Fibroblast of skin of left quadriceps (primary cell): ENCODE data around the gene ANKRD30B.
"Not testable (repeated sequence)": the region's sequence is repeated elsewhere in the genome, so short reads cannot be mapped to it uniquely, and the experiment has no call there.

ENCODE experiments used
- DNase-seq, 2 experiments: peaks; one replicate each; pipeline ENCODE4 v3.0.0-alpha.2; 2013; ENCODE audit warnings: low read depth in 2 of 2

ANKRD30B gene

GRCh38 chr18:14747513-14748474 is at the start of gene ANKRD30B:
Gene ANKRD30B, plus strand, starts transcription at chr18:14748172. Its CDS starts 248 bp downstream, at chr18:14748420.
- DNase-seq: no peak

DNA sequence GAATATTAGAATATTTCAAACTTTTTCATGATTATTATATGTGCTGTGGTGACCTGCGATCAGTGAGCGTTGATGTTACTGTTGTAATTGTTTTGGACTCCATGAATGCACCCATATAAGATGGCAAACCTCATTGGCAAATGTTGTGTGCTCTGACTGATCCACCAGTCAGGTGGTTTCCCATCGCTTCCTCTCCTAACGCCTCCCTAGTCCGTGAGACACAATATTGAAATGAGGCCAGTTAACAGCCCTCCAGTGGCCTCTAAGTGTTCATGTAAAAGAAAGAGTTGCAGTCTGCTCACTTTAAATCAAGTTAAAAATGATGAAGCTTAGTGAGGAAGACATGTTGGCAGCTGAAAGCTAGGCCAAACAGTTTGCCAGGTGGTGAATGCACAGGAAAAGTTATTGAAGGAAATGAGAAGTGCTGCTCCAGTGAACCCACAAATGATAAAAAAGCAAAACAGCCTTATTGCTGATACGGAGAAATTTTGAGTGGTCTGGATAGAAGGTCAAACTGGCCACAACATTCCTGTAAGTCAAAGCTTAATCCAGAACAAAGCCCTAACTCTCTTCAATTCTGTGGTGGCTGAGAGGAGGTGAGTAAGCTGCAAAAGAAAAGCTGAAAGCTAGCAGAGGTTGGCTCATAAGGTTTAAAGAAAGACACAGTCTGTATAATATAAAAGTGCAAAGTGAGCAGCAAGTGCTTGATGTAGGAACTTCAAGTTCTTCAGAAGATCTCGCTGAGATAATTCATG is 46.5 kb upstream of the ANKRD30B start:
- not testable (repeated sequence) for DNase-seq

DNA sequence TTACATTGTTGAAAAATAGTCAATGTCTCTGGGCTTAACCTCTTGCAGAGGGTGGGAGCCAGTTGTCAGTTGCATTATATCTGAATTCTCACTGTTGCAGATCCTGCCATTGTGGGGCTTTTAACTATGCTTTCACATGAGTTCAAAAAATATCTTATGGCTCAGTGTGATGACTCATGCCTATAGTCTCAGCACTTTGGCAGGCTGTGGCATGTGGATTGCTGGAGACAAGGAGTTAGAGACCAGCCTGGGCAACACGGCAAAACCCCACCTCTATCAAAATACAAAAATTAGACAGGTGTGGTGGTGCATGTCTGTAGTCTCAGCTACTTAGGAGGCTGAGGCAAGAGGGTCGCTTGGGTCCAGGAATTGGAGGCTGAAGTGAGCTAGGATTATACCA is 38.2 kb upstream of the ANKRD30B start:
- not testable (repeated sequence) for DNase-seq

DNA sequence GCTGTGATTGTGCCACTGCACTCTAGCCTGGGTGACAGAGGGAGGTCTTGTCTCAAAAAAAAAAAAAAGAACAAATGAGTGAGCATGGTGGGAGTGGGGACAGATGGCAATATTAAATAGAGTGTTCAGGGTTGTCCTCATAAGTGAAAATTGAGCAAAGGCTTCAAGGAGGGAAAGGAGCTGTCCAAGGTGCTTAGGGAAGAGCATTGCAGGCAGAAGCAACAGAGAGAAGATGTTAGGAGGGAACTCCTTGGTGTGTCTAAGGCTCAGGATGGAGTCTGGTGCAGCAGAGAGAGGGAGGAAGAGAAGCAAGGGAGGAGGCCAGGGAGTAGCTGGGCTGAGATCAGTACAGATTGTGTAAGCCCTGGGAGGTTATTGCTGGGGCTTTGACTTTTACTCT is 26.4 kb upstream of the ANKRD30B start:
- DNase-seq: not testable (repeated sequence)

- DNase-seq: not testable (repeated sequence)
These were observed 8.9 kb upstream of the ANKRD30B start for GRCh38 chr18:14739056-14739455.

DNA sequence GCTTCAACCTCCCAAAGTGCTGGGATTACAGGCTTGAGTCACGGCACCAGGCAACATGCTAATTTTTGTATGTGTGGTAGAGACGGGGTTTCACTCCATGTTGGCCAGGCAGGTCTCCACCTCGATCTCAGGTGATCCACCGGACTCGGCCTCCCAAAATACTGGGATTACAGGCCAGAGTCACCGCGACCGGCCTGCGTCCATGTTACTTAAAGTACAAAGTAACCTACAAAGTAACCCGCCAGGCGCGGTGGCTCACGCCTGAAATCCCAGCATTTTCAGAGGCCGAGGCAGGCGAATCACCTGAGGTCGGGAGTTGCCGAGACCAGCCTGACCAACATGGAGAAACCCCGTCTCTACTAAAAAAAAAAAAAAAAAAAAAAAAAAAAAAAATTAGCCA is 1.1 kb upstream of the ANKRD30B start:
- DNase-seq: no peak

DNA sequence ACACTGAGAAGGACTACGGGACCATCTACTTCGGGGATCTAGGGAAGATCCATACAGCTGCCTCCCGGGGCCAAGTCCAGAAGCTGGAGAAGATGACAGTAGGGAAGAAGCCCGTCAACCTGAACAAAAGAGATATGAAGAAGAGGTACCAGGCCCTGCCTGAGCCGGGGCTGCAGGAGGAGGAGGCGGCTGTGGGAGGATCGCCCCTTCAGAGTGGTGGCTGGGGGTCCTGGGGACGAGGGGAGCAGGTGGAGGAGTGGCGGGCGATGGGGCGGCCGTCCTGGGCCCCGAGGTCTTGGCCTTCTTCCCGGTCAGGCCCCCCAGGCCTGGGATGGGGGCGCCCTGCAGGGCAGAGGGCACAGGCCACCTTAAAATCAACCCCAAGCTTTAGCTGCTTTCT is 524 bp downstream of the ANKRD30B start:
- DNase-seq: no peak

DNA sequence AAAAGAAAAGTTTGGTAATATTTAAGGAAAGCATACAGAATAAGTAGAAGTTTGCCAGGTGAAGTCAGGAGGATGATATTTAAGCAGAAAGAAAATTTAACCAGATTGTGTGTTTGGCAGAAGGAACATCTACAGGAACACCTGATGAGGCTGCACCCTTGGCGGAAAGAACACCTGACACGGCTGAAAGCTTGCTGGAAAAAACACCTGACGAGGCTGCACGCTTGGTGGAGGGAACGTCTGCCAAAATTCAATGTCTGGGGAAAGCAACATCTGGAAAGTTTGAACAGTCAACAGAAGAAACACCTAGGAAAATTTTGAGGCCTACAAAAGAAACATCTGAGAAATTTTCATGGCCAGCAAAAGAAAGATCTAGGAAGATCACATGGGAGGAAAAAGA is 15.6 kb downstream of the ANKRD30B start:
- not testable (repeated sequence) for DNase-seq

- no peak for DNase-seq
These were observed 19.5 kb downstream of the ANKRD30B start for GRCh38 chr18:14767474-14767873.

GRCh38 chr18:14768241-14768640 is 20.3 kb downstream of the ANKRD30B start:
- no peak for DNase-seq

DNA sequence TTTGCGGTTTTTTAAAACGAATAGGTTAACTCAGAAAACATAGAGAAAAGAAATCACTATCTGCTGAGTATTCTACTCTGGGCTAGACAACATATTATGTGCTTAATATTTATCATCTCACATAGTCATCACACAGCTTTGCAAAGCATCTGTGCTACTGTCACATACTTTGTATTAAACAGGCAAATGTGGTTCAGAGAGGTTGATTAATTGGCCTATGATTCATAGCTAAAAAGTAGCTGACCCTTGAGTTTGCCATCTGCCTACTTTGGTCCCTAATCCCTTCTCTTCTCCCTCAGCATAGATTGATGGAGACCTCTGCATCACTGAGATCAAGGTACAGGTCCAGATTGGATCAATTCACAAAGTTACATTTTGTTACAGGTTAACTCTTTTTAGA is 21.4 kb downstream of the ANKRD30B start:
- DNase-seq: no peak

- no peak for DNase-seq
These were observed 28.8 kb downstream of the ANKRD30B start for GRCh38 chr18:14776801-14777200.

DNA sequence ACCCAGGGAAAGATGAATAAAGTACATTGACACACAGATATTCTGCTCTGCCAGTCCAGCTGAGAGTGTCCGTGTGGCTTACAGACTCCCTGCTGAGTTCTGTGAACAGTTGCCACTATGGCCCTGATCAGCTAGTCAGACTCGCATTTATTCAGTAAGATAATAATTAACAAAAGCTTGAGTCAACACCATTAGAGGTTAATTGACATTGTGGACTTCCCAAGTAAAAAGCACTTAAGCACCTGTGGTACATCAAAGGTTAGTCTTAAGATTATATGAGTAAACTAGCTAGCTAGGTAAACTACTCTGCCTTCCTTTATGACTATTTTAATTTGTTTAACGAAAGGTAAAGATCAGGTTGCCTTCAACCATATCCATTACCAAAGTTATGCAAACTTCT is 33.7 kb downstream of the ANKRD30B start:
- no peak for DNase-seq

DNA sequence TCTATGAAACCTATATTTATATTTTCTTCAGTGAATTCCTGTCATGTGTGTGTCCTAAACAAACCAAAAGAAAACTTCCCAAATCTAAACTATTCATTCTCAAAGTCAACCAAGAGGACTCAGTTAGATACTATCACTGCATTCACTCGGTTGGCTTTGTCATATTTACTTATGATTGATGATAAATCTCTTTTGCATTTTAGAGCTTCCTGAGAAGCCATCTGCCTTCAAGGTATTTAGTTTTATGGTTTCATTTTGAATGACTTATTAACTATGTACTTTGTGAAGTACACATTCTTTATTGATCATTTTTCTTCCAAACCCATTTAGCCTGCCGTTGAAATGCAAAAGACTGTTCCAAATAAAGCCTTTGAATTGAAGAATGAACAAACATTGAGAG is 36.2 kb downstream of the ANKRD30B start:
- no peak for DNase-seq

DNA sequence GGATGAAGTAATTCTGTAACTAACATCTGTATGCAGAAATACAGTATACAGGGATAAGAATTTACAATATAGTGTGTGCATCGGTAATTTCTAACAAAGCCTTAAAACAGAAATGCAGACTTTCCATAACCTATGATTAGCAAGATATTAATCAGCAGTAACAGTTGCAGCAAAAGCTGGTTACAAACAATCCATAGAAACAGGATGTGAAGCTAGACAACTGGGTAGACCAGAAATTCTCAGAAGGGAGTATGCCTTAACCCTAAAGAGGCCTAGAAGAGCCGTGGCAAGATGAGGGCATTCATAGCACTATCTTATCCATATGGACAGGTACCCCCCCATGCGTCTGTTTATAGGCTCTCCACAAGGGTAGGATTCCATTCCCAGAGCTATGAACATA is 48.9 kb downstream of the ANKRD30B start:
- not testable (repeated sequence) for DNase-seq

- DNase-seq: not testable (repeated sequence)
These were observed 50.2 kb downstream of the ANKRD30B start for GRCh38 chr18:14797969-14798764.

DNA sequence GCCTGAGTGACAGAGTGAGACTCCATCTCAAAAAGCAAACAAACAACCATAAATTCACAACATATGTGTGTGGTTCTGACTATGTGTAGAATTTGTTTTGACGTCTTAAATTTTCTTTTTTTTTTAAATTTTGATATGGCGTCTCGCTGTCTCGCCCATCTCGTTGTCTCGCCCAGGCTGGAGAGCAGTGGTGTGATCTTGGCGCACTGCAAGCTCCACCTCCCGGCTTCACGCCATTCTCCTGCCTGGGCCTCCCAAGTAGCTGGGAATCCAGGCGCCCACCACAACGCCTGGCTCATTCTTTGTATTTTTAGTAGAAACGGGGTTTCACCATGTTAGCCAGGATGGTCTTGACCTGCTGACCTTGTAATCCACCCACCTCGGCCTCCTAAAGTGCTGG is 63.1 kb downstream of the ANKRD30B start:
- not testable (repeated sequence) for DNase-seq

- peak; percentile 4 to 10 for DNase-seq
These were observed 79.1 kb downstream of the ANKRD30B start for GRCh38 chr18:14826972-14827632.

DNA sequence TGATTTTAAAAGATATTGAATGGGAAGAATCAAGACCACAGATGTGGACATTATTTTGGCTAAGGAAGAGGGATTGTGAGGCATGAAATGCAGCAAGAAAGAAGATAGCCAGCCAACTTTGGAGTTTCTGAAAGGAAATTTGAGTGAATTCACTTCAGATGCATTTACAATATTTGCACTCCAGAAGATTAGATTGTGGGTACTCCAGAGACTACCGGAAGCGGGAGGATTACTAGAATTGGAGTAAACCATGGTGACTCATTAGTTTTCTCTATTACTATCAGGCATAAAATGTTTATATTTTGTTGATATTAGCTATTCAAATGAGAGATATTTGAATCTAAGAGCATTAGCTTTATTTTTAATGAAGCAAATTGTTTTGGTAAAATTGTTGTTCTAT is 93.6 kb downstream of the ANKRD30B start:
- DNase-seq: not testable (repeated sequence)

- DNase-seq: not testable (repeated sequence)
These were observed 103.6 kb downstream of the ANKRD30B start for GRCh38 chr18:14851533-14851932.

GRCh38 chr18:14855634-14856033 is 107.7 kb downstream of the ANKRD30B start:
- DNase-seq: not testable (repeated sequence)
